Measurements from ENCODE around the gene IHH.

The IHH gene

DNA sequence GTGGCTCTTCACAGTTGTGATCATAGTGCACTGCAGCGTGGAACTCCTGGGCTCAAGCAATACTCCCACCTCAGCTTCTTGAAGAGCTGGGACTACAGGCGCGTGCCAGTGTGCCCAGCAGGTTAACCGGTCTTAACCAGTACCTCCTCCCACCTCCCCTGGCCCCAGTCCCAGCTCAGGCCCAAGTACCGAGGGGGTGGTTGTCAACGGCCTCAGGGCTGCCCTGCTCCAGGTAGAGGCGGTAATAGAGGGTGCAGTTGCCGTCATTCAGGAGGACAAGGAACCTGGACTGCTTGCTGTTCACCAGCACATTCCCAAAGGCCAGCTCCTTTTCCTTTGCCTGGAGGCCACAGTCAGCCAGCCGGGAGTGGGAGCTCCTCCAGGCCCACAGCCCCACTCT is 39.1 kb downstream of the IHH start:
- 79% methylated on average over 9 of the region's 9 CpGs for WGBS

GRCh38 chr2:219020604-219021365 is 39.9 kb downstream of the IHH start:
- Histone ChIP-seq H3K4me3 (ENCODE audit: insufficient read depth in 1 of 2, low read depth in 1 of 2, low read length in 2 of 2) (no peak overlapping the region), H3K27me3 (ENCODE audit: control insufficient read depth in 1 of 2, insufficient read depth in 1 of 2, low read length in 2 of 2) (peaks cover 80 to 90% of the 10 kb centered on the region in 2 experiments), H3K14ac (ENCODE audit: low read length in 2 of 2) (no peak overlapping the region), H3K9me3 (ENCODE audit: control insufficient read depth, low read length) (no peaks in the 10 kb centered on the region), H2AK5ac (ENCODE audit: low read length, severe bottlenecking) (no peak overlapping the region), H2BK12ac (ENCODE audit: low read length in 2 of 2) (no peak overlapping the region), H4K8ac (ENCODE audit: low read length) (no peak overlapping the region), H2AFZ (ENCODE audit: low read depth, low read length) (no peak overlapping the region), H2BK120ac (ENCODE audit: low read depth, low read length) (no peak overlapping the region), H2BK15ac (ENCODE audit: low read depth, poor library complexity, severe bottlenecking) (no peak overlapping the region), H3K9ac (ENCODE audit: low read length) (no peak overlapping the region), H3K18ac (ENCODE audit: low read depth in 1 of 2, low read length in 2 of 2) (no peak overlapping the region), H3K36me3 (ENCODE audit: control insufficient read depth in 1 of 2, insufficient read depth in 2 of 2, low read depth in 1 of 2, low read length in 2 of 2) (no peaks in the 10 kb centered on the region), H3K27ac (ENCODE audit: low read length, poor library complexity, severe bottlenecking) (no peak overlapping the region), H2BK5ac (ENCODE audit: low read depth, low read length, poor library complexity, severe bottlenecking) (no peak overlapping the region), H3K23ac (ENCODE audit: low read length in 2 of 2) (no peak overlapping the region), H3K79me1 (replicated peaks; ENCODE audit: low read length, poor library complexity, severe bottlenecking) (no peaks in the 10 kb centered on the region), H3K4ac (ENCODE audit: low read depth in 1 of 2, low read length in 2 of 2) (no peak overlapping the region), H4K91ac (ENCODE audit: low read length) (no peak overlapping the region), H3K4me1 (ENCODE audit: control insufficient read depth, insufficient read depth, low read depth, low read length) (no peaks in the 10 kb centered on the region), H3K4me2 (ENCODE audit: low read length, poor library complexity, severe bottlenecking) (no peak overlapping the region)
- 77% methylated on average over 7 of the region's 11 CpGs for WGBS
- no peak for DNase-seq

More for the DNA sequence above, 39.1 kb downstream of the IHH start:
- Histone ChIP-seq H2AK5ac (ENCODE audit: low read length, severe bottlenecking) (no peak overlapping the region), H3K9me3 (ENCODE audit: control insufficient read depth, low read length) (no peaks in the 10 kb centered on the region), H3K9ac (ENCODE audit: low read length) (no peak overlapping the region), H2BK15ac (ENCODE audit: low read depth, poor library complexity, severe bottlenecking) (no peak overlapping the region), H2BK5ac (ENCODE audit: low read depth, low read length, poor library complexity, severe bottlenecking) (no peak overlapping the region), H3K27me3 (ENCODE audit: control insufficient read depth in 1 of 2, insufficient read depth in 1 of 2, low read length in 2 of 2) (peaks cover 84 to 85% of the 10 kb centered on the region in 2 experiments), H2BK120ac (ENCODE audit: low read depth, low read length) (no peak overlapping the region), H3K36me3 (ENCODE audit: control insufficient read depth in 1 of 2, insufficient read depth in 2 of 2, low read depth in 1 of 2, low read length in 2 of 2) (no peaks in the 10 kb centered on the region), H3K23ac (ENCODE audit: low read length in 2 of 2) (no peak overlapping the region), H3K4ac (ENCODE audit: low read depth in 1 of 2, low read length in 2 of 2) (no peak overlapping the region), H4K8ac (ENCODE audit: low read length) (no peak overlapping the region), H4K91ac (ENCODE audit: low read length) (no peak overlapping the region), H3K14ac (ENCODE audit: low read length in 2 of 2) (no peak overlapping the region), H3K18ac (ENCODE audit: low read depth in 1 of 2, low read length in 2 of 2) (no peak overlapping the region), H3K4me2 (ENCODE audit: low read length, poor library complexity, severe bottlenecking) (no peak overlapping the region), H3K4me3 (ENCODE audit: insufficient read depth in 1 of 2, low read depth in 1 of 2, low read length in 2 of 2) (no peak overlapping the region), H3K79me1 (replicated peaks; ENCODE audit: low read length, poor library complexity, severe bottlenecking) (no peaks in the 10 kb centered on the region), H3K27ac (ENCODE audit: low read length, poor library complexity, severe bottlenecking) (no peak overlapping the region), H2AFZ (ENCODE audit: low read depth, low read length) (no peak overlapping the region), H2BK12ac (ENCODE audit: low read length in 2 of 2) (no peak overlapping the region), H3K4me1 (ENCODE audit: control insufficient read depth, insufficient read depth, low read depth, low read length) (no peaks in the 10 kb centered on the region)
- DNase-seq, result no peak

- WGBS, result 83% methylated on average over 6 of the region's 6 CpGs
Measured at GRCh38 chr2:219019436-219019835, 41.3 kb downstream of the IHH start.

DNA sequence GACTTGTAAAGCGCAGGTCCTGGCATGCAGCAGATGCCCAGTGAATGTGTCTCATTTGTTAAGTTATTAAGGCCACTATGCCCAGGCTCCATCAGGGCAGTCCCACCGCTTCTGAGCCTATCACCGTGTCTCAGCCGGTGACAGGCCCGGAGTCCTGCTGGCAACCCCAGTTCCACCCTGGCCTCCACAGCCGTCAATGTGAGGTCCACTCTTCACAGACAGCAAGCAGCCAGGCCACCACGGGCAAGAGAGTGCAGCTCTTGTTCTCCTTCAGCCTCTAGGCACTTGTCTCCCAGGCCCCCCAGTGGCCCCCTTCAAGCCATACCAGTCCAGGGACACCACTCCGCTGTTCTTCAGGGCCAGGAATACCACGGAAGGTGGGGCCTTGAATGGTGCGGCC is 42.0 kb downstream of the IHH start:
- Histone ChIP-seq H3K79me1 (replicated peaks; ENCODE audit: low read length, poor library complexity, severe bottlenecking) (no peaks in the 10 kb centered on the region), H4K91ac (ENCODE audit: low read length) (no peak overlapping the region), H3K36me3 (ENCODE audit: control insufficient read depth in 1 of 2, insufficient read depth in 2 of 2, low read depth in 1 of 2, low read length in 2 of 2) (no peaks in the 10 kb centered on the region), H3K9ac (ENCODE audit: low read length) (no peak overlapping the region), H4K8ac (ENCODE audit: low read length) (no peak overlapping the region), H2BK12ac (ENCODE audit: low read length in 2 of 2) (no peak overlapping the region), H2AK5ac (ENCODE audit: low read length, severe bottlenecking) (no peak overlapping the region), H2BK120ac (ENCODE audit: low read depth, low read length) (no peak overlapping the region), H3K27me3 (ENCODE audit: control insufficient read depth in 1 of 2, insufficient read depth in 1 of 2, low read length in 2 of 2) (peaks cover 73 to 94% of the 10 kb centered on the region in 2 experiments), H3K4ac (ENCODE audit: low read depth in 1 of 2, low read length in 2 of 2) (no peak overlapping the region), H3K4me2 (ENCODE audit: low read length, poor library complexity, severe bottlenecking) (no peak overlapping the region), H2AFZ (ENCODE audit: low read depth, low read length) (no peak overlapping the region), H3K27ac (ENCODE audit: low read length, poor library complexity, severe bottlenecking) (no peak overlapping the region), H3K23ac (ENCODE audit: low read length in 2 of 2) (no peak overlapping the region), H2BK15ac (ENCODE audit: low read depth, poor library complexity, severe bottlenecking) (no peak overlapping the region), H3K4me1 (ENCODE audit: control insufficient read depth, insufficient read depth, low read depth, low read length) (no peaks in the 10 kb centered on the region), H3K14ac (ENCODE audit: low read length in 2 of 2) (no peak overlapping the region), H3K4me3 (ENCODE audit: insufficient read depth in 1 of 2, low read depth in 1 of 2, low read length in 2 of 2) (no peak overlapping the region), H3K18ac (ENCODE audit: low read depth in 1 of 2, low read length in 2 of 2) (no peak overlapping the region), H2BK5ac (ENCODE audit: low read depth, low read length, poor library complexity, severe bottlenecking) (no peak overlapping the region), H3K9me3 (ENCODE audit: control insufficient read depth, low read length) (no peaks in the 10 kb centered on the region)
- no peak for DNase-seq
- WGBS, result 90% methylated on average over 10 of the region's 10 CpGs

More at GRCh38 chr2:219019436-219019835, 41.3 kb downstream of the IHH start:
- Histone ChIP-seq H2BK120ac (ENCODE audit: low read depth, low read length) (no peak overlapping the region), H2BK15ac (ENCODE audit: low read depth, poor library complexity, severe bottlenecking) (no peak overlapping the region), H3K36me3 (ENCODE audit: control insufficient read depth in 1 of 2, insufficient read depth in 2 of 2, low read depth in 1 of 2, low read length in 2 of 2) (no peaks in the 10 kb centered on the region), H2AK5ac (ENCODE audit: low read length, severe bottlenecking) (no peak overlapping the region), H3K79me1 (replicated peaks; ENCODE audit: low read length, poor library complexity, severe bottlenecking) (no peaks in the 10 kb centered on the region), H3K4me3 (ENCODE audit: insufficient read depth in 1 of 2, low read depth in 1 of 2, low read length in 2 of 2) (no peak overlapping the region), H4K8ac (ENCODE audit: low read length) (no peak overlapping the region), H3K4ac (ENCODE audit: low read depth in 1 of 2, low read length in 2 of 2) (no peak overlapping the region), H2BK5ac (ENCODE audit: low read depth, low read length, poor library complexity, severe bottlenecking) (no peak overlapping the region), H3K4me2 (ENCODE audit: low read length, poor library complexity, severe bottlenecking) (no peak overlapping the region), H3K14ac (ENCODE audit: low read length in 2 of 2) (no peak overlapping the region), H2AFZ (ENCODE audit: low read depth, low read length) (no peak overlapping the region), H2BK12ac (ENCODE audit: low read length in 2 of 2) (no peak overlapping the region), H4K91ac (ENCODE audit: low read length) (no peak overlapping the region), H3K4me1 (ENCODE audit: control insufficient read depth, insufficient read depth, low read depth, low read length) (no peaks in the 10 kb centered on the region), H3K27me3 (ENCODE audit: control insufficient read depth in 1 of 2, insufficient read depth in 1 of 2, low read length in 2 of 2) (peaks cover 74 to 91% of the 10 kb centered on the region in 2 experiments), H3K18ac (ENCODE audit: low read depth in 1 of 2, low read length in 2 of 2) (no peak overlapping the region), H3K23ac (ENCODE audit: low read length in 2 of 2) (no peak overlapping the region), H3K9me3 (ENCODE audit: control insufficient read depth, low read length) (no peaks in the 10 kb centered on the region), H3K27ac (ENCODE audit: low read length, poor library complexity, severe bottlenecking) (no peak overlapping the region), H3K9ac (ENCODE audit: low read length) (no peak overlapping the region)
- no peak for DNase-seq
